ENCODE results near the gene CORO1C.

GRCh38 chr12:108773798-108774788 is 42.8 kb upstream of the CORO1C start:
- TF ChIP-seq CTCF (IDR thresholded peaks at IDR 0.05), result no peak
- no peak for TF ChIP-seq POLR2A (IDR thresholded peaks at IDR 0.05)

Data from right lobe of liver (tissue), 4 donors.